Middle frontal gyrus (tissue), 1 donor: Measurements from ENCODE around the gene DEPDC5.

Source experiments
- DNase-seq: peaks from one replicate; pipeline ENCODE4 v3.0.0-alpha.2; 2015; ENCODE audit warnings: low spot score; ENCODE audit errors: extremely low spot score

Gene DEPDC5

GRCh38 chr22:31891366-31892079 lies 137.7 kb downstream of the DEPDC5 start:
- DNase-seq: no peak

GRCh38 chr22:31892080-31892433 lies 138.2 kb downstream of the DEPDC5 start:
- DNase-seq: no peak

GRCh38 chr22:31893460-31893859 lies 139.6 kb downstream of the DEPDC5 start:
- DNase-seq: no peak

GRCh38 chr22:31895411-31896123 lies 141.7 kb downstream of the DEPDC5 start:
- no peak for DNase-seq

DNA sequence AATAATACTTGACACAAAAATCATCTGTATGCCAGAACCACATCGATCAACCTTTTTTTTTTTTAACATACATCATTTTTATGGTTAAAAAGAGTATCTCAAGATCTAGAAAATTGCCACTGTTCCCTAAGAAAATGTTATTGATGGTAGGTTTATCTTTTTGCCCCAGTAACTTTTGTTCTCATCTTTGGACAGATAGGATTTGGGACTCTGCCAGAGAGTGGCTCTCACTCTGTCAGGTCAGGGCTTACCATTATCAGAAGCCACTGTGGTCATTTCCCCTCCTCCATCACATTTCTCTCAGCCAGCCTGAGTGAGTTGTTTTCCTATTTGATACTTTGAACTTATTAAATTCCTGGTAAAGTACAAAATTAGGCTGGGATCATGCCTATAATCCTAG lies 142.7 kb downstream of the DEPDC5 start:
- no peak for DNase-seq

DNA sequence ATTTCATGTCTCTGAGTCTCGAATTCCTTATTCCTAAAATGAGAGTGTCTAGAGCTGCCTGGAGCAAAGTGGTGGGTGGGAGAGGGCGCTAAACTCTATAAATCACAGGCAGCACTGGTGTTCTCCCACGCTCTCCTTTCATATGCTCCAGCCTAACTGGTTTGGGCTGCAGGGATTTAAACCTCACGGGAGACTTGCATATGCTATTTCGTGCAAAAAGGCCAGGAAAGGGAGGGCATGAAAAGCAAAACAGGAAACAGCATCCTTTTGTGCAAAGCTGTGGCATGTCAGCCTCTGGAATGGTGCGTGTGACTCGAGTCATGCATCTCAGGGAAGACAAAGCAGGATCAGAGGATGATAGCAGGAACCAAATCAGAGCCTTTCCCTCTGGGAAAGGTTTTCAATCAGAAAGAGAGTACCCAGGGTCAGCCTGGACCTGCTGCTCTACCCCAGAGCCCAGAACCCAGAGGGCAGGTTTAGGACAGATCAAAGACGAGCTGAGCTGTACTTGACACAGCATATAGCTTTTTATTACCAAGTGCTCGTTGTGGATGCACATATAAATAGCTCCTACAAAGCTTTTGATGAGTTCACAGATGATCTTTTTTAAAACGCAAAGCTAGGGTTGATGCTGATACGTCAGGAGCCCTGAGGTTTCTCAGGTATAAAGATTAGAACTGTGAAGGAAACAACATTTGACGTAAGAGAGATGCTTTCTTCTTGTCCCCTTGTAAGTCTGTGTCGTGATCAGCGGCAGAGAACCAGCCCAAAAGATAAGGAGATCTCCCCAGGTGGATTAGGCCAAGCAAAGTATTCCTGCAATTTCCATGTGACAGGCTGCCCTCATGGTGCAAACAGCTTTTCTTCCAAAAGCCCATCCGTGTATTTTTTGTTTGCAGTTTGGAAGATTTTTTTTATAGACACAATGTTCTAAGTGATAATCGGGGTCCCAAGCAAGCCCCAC lies 144.3 kb downstream of the DEPDC5 start:
- DNase-seq: no peak

- peak; percentile 46 for DNase-seq
These were observed 145.1 kb downstream of the DEPDC5 start for GRCh38 chr22:31898926-31899325.

- DNase-seq: no peak
These were observed 145.8 kb downstream of the DEPDC5 start for GRCh38 chr22:31899669-31900068.

DNA sequence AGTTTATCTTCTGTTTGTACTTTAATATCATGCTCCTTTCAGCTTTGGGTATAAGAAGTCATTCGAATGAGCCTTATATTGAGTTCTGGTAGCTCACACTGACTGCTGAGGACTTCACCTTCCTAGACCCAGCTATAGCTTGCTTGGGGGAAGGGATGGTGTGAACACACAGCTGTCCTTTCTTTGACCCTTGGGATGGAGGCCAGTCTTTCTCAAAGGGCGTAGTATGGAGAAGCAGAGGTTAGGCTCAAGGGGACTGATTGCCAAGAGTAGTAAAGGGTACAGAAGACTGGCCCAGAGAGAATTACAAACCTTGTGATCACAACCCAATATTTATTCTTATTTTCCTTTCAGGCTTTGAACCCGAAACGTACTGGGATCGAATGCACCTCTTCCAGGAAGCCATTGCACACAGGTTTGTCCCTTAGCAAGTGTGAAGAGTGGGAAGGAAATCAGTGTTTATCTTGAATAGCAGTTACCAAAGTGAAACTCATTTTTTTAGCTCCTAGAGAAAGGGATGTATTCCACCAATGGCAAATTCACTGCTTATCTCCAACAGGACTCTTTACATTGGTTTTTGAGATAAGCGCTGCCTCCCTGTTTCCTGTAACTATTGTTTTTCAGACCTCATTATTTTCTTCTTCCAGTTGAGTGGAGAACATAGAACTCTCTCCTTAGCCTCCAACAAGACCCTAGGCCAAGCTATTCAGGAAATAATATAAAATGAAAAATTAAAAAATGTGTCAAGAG lies 147.7 kb downstream of the DEPDC5 start:
- DNase-seq: no peak

GRCh38 chr22:31904651-31905050 lies 150.8 kb downstream of the DEPDC5 start:
- no peak for DNase-seq

GRCh38 chr22:31905356-31905755 lies 151.5 kb downstream of the DEPDC5 start:
- DNase-seq: no peak

- DNase-seq: no peak
These were observed 152.3 kb downstream of the DEPDC5 start for GRCh38 chr22:31906086-31906485.

- no peak for DNase-seq
These were observed 152.8 kb downstream of the DEPDC5 start for GRCh38 chr22:31906569-31906968.

DNA sequence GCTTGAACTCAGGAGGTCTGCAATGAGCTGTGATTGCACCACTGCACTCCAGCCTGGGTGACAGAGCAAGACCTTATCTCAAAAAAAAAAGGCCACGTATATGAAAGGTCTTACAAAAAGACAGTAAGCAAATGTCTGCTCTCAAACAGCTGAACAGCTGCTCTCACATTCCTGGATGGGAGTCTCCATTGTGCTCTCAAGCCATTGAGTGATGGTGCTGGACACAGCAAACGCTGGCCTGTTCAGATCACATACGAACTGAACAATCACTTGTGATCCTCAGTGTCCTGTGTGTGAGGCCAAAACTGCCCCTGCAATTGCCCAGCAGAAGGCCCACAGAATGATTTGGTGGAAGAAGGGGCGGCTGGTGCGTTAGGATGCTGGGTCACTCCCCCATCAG lies 156.2 kb downstream of the DEPDC5 start:
- DNase-seq: no peak

DNA sequence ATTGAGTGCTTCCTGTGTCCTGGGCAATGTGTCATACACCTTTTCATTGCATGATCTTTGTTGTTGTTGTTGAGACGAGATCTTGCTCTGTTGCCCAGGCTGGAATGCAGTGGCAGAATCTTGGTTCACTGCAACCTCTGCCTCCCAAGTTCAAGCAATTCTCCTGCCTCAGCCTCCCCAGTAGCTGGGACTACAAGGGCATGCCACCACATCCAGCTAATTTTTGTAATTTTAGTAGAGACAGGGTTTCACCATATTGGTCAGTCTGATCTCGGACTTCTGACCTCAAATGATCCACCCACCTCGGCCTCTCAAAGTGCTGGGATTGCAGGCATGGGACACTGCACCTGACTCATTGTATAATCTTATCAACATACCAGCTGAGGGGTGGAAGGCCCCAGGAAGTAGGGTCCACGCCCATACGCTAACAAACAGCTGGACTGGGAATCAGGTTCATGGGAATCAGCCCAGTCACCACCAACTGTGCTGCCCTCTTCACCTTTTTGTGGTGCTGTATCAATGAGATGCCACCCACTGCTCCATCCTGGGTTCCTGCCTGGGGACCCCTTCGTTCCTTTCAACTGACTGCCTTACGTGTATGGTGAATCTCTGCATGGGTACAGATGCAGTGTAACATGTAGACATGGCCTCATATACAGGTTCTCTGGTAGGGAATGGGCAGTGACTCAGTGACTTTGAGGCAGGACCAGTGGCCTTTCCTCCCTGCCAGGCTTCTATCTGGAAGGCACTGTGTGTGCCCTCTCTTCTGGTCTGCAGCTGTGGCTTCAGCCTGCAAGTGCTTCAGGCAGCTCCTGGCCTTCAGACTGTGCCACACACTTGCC lies 158.0 kb downstream of the DEPDC5 start:
- no peak for DNase-seq

DNA sequence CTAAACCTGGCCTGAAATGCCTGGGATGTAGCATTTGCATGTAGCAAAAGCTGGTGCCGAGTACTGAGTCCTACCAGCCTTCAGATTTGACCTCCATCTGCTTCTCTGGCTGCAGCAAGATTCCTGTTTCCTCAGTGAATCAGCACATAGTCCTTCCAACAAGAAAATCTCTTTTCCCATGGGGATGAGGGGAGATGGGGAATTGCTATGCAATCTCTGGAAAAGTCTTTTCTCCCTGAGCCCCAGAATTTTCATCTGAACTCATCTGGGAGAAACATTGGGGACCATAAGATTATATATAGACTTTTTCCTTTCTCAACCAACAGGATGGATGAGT lies 158.6 kb downstream of the DEPDC5 start:
- DNase-seq: no peak

DNA sequence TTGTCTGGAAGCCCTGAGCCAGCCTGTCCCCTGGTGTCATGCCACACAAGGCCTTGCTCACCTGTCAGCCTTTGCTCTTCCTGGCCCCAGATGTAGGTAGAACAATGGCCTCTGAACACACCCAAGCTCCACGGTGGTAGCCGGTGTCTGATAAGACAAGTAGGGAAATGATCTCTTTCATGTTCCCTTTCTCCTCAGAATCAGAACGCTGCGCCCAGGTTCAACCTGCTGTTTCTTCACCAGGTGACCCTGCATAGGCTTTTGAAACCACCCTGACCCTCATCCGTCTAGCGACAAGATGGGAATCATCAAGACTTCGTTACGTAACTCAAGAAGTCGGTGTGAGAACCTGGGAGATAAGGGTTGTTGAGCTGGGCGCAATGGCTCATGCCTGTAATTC lies 161.8 kb downstream of the DEPDC5 start:
- DNase-seq: no peak

- no peak for DNase-seq
These were observed 163.6 kb downstream of the DEPDC5 start for GRCh38 chr22:31917227-31917921.

GRCh38 chr22:31919730-31920129 lies 165.9 kb downstream of the DEPDC5 start:
- no peak for DNase-seq

- DNase-seq: no peak
These were observed 166.5 kb downstream of the DEPDC5 start for GRCh38 chr22:31920306-31920705.
